Stimulated activated CD4-positive, alpha-beta T cell treated with anti-CD3 and anti-CD28 coated beads, Interleukin-15, amount 100 ng/mL, for 24 hours (primary cell): ENCODE results near the gene SENP5.
A peak's percentile ranks its signal among the peaks of the same experiment; 100 is the strongest.

ENCODE experiments used
- DNase-seq: peaks from one replicate; pipeline ENCODE4 v3.0.0-alpha.2; 2020

Gene SENP5

DNA sequence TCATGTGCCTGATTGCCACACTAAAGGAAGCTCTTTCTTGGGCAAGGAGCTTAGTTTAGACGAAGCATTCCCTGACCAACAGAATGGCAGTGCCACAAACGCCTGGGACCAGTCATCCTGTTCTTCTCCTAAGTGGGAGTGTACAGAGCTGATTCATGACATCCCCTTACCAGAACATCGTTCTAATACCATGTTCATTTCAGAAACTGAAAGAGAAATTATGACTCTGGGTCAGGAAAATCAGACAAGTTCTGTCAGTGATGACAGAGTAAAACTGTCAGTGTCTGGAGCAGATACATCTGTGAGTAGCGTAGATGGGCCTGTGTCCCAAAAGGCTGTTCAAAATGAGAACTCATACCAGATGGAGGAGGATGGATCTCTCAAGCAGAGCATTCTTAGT, 18.4 kb downstream of the SENP5 start:
- peak; percentile 25 for DNase-seq

DNA sequence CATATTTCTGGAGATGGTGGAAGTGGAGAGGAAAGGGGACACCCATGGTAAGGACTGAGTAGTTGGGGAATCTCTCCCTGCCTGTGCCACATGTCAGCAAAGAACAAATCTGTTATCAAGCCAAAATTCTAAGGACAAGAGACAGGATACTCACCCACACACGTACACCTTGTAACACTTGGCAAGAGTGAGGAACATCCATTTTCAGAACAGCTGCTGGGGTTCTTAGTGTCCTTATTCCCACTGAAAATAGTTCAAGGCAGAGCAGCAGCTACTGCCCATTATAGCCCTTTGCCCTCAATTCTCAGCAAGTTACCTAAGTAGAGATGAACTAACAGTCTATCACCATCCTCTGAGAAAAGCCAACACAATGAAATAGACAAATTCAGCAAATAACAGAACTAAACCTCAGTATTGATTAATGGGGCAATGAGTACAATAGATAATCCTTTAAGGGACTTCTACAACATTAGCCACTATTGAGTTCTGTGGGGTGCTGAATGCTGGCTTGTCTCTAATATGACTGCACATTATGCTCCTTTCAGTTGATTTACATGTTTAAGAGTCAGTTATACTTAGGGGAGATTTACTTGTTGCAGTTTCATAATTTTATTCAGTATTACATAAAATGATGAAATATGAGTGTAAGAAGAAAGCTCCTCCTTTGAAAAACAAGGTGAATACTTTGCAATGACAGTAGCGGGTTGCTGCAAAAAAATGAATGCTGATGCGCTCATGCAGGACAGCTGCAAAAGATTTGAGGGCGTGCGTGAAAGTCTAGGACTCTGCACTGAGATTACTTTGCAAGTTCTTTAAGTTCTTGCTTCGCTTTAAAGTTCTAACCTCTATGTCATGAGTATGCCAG, 22.4 kb downstream of the SENP5 start:
- DNase-seq = no peak

DNA sequence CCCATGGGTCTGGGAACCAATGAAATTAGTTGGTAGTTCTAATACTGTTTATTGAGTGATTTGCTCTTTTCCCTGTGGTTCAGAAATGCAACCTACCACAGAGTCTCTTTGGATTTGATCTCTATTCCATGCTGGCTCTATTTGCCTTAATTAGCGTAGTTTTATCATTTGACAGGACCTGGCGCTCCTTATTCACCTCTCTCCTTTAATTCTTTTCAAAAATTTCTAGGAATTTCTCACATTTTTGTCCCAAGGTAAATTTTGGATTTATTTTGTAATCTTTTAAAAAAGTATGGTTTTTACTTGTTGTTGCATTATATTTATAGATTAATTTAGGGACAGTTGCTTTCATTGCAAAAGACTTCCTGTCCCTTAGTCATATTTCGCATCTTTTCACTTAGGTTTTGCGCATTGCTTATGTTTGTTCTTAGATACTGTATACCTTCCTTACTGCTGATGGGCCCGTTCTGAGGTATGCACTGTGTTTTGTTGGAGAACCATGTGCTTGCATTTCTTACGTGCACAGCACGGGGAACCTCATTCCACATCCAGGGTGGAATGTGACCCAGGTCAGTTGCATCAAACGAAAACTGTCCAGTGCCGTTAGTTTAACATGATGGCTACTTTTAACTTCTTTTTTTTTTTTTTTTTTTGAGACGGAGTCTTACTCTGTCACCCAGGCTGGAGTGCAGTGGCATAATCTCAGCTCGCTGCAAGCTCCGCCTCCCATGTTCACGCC, 27.0 kb downstream of the SENP5 start:
- no peak for DNase-seq

DNA sequence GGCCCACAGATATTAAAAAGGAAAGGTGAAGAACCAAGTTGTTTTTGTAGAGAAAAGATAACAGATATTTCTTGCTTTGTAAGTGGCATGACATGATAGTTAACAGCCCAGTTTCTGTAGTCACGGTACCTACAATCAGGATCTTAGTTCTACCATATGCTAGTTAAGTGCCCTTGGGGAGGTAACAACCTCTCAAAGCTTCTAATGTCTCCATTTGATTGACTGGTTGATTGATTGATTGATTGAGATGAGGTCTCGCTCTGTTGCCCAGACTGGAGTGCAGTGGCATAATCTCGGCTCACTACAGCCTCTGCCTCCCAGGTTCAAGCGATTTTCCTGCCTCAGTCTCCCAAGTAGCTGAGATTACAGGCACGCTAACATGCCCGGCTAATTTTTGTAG, 28.5 kb downstream of the SENP5 start:
- no peak for DNase-seq

DNA sequence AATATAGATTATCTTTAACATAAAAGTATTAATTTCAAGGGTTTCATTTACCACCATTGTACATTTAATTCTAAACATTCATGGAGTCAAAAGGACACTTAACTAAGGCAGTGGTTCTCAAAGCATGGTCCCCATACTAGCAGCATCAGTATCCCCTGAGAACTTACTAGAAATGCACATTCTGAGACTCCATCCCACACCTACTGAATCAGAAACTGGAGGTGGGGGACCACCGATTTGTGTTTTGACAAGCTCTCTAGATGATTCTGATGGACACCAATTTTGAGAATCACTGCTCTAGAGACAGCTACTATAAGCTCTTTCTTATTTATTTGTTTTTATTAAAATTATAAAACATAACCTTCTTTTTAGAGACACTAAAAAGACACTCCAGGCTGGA, 34.0 kb downstream of the SENP5 start:
- DNase-seq = no peak

DNA sequence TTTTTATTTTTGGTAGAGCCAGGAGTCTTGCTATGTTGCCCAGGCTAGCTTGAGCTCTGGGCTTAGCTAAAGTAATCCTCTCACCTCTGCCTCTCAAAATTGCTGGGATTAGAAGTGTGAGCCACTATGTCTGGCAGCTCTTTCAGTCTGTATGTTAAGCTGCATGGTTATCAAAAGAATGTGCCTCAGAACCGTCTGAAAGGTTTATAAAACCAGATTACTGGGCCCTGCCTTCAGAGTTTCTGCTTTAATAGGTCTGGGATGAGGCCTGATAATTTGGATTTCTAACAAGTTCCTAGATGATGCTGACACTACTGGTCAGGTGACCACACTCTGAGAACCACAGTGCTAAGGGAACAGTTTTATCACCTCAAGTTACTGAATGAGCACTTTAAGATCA, 34.6 kb downstream of the SENP5 start:
- DNase-seq = no peak

DNA sequence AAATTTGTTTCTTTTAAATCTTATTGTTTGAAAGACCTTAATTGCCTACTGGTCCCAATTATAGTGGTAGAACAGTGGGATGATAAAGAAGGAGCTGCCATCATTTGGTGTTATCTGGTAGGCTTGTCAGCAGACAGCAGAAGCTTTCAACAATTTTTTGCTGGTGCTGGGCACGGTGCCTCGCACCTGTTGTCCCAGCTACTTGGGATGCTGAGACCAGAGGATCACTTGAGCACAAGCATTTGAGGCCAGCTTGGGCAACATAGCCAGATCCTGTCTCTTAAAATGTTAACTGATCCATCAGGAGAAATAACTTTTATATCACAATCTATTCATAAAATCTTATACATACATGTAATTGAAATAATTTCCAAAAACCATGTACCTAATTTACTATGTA, 36.0 kb downstream of the SENP5 start:
- DNase-seq = no peak

DNA sequence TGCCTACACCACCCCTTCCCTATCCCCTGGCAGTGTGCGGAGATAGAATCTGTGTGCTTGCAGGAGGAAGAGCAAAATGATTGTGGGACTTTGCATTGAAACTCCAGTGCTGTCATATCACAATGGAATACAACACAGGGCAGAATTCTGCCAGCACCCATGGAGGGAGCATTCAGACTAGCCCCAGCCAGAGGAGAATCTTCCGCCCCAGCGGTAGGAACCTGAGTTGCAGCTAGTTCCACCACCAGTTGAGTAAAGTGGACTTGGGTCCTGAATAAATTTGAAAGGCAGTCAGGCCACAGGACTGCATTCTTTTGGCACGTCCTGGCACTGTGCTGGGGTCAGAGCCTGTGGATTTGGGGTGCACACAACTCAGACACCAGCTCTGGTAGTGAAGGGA, 47.1 kb downstream of the SENP5 start:
- DNase-seq = no peak

DNA sequence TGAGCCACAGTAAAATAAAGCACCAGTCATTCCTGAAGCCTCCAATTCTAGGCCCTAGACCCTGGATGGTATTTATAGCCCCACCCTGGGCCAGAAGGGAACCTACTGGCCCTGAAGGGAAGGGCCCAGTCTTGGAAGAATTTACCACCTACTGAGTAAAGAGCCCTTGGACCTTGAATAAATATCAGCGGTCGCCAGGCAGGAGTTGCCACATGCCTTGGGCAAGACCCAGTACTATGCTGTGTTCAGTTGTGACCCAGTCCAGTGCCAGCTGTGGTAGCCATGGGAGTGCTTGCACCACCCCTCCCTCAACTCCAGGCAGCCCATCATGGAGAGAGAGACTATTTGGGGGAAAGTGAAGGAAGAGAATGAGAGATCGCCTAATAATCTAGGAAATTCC, 47.7 kb downstream of the SENP5 start:
- no peak for DNase-seq

DNA sequence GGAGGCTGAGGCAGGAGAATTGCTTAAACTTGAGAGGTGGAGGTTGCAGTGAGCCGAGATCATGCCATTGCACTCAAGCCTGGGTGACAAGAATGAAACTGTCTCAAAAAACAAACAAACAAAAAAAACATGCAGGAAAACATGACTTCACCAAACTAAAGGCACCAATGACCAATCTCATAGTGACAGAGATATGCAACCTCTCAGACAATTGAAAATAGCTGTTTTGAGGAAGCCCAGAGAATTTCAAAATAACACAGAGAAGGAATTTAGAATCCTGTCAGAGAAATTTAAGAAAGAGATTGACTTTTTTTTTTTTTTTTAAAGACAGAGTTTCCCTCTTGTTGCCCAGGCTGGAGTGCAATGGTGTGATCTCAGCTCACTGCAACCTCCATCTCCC, 48.5 kb downstream of the SENP5 start:
- no peak for DNase-seq

DNA sequence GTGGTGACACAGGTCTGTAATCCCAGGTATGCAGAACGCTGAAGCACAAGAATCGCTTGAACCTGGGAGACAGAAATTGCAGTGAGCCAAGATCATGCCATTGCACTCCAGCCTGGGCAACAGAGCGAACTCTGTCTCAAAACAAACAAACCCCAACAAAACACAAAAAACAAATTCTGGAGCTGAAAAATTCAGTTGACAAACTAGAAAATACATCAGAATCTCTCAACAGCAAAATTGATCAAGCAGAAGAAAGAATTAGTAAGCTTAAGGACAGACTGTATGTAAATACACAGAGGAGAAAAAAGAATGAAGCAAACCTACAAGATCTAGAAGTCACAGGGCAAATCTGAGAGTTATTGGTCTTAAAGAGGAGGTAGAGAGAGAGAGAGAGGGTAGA, 49.3 kb downstream of the SENP5 start:
- no peak for DNase-seq

DNA sequence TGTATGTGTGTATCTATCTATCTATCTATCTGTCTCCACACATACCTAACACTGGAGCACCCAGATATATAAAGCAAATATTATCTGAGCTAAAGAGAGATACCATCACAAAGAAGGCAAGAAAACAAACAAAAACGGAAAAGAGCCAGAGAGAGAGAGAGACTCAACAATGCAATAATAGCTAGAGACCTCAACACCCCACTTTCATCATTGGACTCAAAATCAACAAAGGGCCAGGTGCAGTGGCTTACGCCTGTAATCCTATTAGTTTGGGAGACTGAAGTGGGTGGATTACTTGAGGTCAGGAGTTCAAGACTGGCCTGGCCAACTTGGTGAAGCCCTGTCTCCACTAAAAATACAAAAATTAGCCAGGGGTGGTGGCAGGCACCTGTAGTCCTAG, 51.2 kb downstream of the SENP5 start:
- DNase-seq = no peak

DNA sequence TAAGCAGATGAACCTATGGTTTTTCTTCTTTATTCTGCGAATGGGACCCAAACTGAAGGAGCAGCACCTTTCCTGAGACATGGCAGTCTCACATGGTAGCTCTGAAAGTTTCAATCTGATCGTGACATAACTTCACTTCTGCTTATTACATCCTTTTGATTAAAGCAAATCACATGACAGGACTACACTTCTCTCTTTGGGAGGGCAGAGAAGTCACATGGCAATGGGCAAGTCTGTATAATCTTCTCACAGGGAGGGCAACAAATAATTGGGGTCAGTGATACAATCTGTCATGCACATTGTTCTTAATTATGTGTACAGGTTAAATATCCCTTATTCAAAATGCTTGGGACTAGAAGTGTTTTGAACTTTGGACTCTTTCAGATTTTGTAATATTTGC, 53.0 kb downstream of the SENP5 start:
- DNase-seq = no peak

DNA sequence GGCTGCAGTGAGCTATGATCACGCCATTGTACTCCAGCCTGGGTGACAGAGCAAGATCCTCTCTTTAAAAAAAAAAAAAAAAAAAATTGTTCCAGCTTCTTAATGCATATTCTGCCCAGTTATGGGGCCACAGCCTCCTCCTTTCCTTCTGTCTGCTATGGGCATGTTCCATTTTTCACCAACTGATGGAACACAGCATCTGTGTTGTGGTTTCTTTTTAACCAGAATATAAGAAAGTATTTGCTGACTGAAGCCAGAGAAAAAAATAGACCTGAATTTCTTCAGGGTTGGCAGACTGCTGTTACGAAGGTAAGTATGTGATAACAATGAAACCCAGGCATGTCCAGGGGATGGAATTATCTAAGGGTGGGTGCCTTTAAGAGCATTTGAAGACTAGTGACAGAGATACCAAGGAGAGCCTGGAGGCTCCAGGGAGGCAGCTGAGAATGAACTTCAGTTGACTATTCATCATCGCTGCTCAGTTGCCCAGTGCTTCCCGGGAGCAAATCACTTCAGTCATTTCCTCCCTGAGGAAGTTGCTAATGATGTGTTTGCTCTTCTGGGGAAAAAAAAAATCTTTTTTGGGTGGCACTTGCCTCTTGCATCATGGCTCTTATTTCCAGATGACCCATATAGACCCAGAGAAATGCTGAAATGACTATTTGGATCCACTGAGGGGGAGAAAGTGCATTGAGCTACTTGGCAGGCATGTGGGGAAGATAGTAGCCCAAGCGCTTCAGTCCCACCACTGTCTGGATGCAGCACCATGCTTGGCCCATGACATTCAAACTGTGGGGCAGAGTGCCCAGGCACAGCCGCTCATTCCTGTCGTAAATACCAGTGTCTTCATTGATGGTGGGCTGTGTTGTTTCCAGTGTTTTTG, 60.1 kb downstream of the SENP5 start:
- no peak for DNase-seq

DNA sequence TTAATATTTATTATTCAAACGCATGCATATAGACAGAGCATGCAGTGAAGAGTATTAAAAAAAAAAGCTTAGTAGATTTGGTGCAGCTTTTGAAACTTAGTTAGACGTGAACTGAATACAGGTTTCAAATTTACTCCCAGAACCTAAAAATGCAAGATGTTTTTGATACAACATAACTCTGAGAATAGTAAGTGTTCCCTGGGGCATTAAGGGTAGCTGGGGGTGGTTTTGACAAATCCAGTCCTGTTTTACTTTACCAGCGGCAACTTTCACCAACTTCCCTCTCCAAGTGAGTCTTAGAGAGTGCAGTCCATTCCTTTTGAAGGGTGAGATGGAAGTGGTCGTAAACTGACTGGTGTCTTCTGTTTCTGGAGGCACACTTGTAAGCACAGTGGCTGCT, 63.4 kb downstream of the SENP5 start:
- no peak for DNase-seq

DNA sequence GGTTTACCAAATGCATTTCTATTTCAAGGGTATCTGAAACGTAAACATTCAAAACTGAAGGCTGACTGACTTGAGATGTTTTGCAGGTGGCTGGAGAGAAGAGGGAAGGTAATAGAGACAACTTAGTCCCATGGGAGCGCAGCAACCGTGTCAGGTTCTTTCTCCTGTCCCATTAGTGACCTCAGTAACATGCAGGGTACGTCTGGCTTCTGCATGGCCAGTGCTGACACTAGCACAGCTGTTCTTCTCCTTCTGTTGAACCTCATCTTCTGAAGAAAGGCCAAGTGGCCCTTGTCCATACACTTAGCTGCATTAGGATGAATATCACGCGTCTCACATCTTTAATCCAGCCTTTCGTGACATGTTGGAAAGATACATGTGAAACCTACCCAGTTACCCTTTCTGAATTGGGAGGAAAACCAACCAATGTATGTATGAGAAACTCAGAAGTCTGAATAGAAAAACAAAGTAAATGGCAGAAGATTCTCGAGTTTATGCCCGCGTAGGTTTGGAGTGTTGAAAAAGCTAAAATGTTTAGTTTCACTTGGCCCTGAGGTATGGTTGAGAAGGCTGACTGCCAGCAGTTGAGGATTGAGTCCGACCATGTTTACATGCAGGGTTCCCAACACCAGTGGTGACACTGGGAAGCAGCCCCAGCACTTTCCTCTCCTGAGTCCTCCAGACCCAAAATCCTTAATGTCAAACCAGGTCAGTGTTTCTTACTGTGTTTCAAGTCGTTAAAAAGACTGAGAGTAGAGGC, 64.3 kb downstream of the SENP5 start:
- DNase-seq = no peak

DNA sequence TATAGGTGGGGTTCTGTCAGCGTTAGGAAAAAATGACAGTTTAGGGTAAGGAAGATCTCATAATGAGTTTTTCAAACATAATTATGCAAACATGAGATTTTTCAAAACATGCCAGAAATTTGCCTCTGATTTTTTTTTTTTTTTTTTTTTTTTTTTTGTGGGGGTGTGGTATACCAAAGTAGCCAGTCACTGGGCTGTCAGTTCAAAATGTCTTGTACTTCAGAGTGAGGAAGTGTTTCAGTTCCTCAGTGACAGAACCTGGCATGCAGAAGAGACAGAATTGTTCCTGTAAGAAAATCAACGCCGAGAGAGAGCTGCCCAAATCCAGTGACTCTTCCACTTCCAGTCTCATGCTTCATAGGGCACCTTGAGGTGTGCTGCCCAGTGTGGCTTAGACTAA, 64.9 kb downstream of the SENP5 start:
- DNase-seq = no peak

DNA sequence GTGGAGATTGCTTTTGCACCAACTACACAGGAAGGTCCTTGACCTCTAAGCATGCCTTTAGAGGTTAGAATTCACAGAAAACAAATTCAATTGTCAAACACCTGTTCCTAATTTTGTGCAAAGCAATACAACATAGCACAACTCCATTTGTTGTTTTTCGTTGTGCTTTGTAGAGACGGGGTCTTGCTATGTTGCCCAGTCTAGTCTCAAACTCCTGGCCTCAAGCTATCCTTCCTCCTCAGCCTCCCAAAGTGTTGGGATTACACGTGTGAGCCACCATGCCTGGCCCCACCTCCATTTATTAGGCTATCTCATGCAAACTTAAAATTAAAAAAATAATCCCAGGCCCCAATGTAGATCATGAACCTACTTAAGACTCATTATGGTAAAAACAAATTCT, 68.6 kb downstream of the SENP5 start:
- no peak for DNase-seq

DNA sequence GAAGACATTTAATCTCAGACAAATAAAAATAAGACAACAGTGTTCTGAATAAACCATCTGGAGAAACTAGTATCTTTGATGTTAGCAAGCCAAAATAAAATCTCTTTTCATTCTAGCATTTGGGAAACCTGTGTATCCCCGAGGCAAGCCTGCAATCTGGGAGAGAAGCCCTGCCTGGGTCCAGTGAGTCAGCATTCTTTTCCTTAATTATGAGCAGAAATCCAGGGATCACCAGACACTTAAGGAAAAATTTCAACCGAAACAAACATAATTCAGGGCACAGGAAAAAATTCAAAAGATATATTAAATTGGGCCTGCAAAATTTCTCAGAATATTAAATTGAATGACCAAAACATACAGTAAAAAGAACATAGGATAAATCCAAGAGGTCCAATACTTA, 70.4 kb downstream of the SENP5 start:
- DNase-seq = no peak

DNA sequence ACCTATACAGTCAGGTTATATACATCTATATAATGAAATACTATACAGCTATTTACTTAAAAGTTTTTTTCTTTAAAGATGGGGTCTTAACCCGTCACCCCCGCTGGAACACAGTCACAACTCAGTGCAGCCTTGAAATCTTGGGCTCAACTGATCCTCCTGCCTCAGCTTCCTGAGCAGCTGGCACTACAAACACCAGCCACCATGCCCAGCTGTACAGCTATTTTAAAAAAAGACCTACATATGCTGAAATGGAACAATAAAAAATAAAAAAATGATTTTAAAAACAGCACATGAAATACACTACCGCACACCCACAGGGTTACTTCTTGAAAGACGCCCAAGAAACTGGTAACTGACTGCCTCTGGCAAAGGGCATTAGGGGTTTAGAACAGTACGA, 70.9 kb downstream of the SENP5 start:
- no peak for DNase-seq

DNA sequence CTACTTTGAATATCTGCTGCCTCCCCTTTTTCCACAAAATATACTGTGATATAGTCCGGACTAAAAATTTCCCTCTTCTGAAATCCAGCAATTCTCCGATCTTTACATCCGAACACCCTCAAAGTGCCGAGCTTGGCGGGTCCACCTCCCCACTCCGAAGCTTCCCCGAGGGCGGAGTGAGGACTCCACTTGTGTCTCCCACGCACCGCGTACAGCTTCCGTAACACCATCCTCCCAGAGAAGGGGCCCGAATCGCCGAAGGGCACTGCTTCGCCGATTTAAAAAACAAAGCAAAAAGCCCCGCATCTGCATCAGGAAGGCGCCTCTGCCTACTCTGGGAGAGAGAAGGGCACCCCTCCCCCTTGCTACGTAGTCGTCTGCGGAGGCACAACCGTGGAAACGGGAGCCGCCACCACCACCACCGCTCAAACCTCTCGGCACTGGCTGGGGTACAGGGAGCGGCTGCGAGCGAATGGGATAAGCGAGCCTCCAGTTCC, 74.1 kb downstream of the SENP5 start:
- peak; percentile 80 for DNase-seq

DNA sequence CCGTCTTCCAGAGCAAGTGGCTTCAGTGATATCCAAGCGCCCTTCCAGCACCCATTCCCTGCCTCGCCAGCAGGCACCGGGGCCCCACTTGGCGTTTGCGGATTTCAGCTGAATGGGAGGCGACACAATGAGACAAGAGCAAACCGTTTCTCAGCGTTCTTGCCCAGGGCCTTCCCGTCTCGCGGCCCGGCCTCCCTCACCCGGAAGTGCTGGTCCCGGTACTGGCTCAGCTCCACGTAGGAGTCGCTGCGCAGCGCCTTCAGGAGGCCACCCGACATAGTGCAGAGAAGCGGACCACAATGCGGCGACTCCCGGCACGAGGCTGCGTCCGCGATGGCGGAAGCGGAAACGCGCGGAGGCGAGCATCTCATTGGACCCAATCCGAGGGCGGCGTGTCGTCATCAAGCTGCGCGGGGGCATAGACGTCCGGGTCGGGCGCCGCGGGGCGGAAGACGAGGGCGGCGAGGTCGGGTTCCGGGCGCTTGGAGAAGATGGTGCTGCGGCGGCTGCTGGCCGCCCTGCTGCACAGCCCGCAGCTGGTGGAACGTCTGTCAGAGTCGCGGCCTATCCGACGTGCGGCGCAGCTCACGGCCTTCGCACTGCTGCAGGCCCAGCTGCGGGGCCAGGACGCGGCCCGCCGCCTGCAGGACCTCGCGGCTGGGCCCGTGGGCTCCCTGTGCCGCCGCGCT, 74.7 kb downstream of the SENP5 start, which contains the start of gene NCBP2:
TSS of gene NCBP2 (minus strand) at position 303 of the 689 bp plus-strand sequence. CDS start at position 278, 25 bp downstream.
- DNase-seq = peak; percentile 100
